Globus pallidus (tissue), 1 donor: ENCODE results near the gene VOPP1.
A peak's percentile ranks its signal among the peaks of the same experiment; 100 is the strongest.
"Not testable (repeated sequence)": the region's sequence is repeated elsewhere in the genome, so short reads cannot be mapped to it uniquely, and the experiment has no call there.

Source experiments
- DNase-seq: peaks from one replicate; pipeline ENCODE4 v3.0.0-alpha.2; 2015; ENCODE audit warnings: low spot score

VOPP1 gene

GRCh38 chr7:55510206-55510605 lies 62.1 kb downstream of the VOPP1 start:
- not testable (repeated sequence) for DNase-seq

DNA sequence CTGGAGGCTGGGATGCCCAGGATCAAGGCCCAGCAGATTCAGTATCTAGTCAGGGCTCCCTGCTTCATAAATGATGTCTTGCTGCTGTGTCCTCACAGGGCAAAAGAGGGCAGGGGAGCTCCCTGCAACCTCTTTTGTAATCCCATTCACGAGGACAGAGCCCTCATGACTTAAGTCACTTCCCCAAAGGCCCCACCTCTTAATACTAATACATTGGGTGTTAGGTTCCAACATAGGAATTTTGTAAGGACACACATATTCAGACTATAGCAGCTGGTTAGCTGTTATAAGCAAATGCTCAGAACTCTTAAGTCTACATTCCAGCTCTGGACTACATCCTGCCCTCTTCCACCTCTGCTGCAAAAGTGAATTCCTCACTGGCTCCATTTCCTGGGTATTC lies 63.0 kb downstream of the VOPP1 start:
- no peak for DNase-seq

GRCh38 chr7:55508221-55509011 lies 63.9 kb downstream of the VOPP1 start:
- no peak for DNase-seq

DNA sequence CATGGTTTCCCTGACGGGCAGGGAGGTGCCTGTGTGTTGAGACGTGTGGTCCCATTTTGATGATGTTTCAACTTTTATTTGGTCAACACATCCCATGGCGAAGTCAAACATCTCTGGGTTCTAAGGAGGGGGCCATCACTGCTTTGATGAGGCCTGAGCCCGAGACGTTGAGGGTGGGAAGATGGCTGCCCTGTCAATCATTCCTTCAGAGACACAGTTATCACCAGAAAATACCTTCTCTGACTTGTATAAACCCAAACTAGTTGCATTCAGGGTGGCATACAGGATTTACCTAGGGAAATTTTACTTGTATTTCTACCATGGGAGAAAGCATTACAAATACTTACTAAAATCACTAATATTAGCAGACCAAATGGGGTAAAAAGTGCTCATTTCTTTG lies 64.6 kb downstream of the VOPP1 start:
- no peak for DNase-seq

- no peak for DNase-seq
Measured at GRCh38 chr7:55504967-55505658, 67.2 kb downstream of the VOPP1 start.

- no peak for DNase-seq
Measured at GRCh38 chr7:55504093-55504859, 68.0 kb downstream of the VOPP1 start.

DNA sequence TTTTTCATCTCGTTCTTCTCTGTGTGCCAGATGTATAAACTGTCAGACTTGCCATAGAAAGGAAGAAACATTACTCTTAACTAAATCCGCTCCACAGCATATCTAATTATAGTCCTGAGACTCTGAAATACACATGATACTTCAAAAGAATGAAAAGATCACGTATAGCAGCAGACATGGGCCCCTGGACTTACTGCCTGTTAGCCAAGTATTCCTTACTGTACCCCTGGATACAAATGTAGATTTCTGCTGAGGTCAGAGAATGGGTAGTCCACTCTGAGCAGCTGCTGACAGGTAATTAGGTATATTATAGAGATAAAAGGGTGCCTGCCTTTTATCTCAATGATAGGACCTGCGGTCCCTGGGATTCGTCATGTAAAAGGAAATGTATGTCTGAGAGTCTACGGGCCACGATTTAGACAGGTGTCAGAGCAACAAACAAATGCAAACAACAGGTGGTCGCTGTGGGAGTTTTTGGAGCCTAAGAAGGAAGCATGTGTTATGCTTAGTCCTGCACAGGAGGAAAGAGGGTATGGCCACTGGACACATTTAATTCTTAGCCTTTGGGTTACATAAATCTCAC lies 69.4 kb downstream of the VOPP1 start:
- no peak for DNase-seq

GRCh38 chr7:55502124-55502857 lies 70.0 kb downstream of the VOPP1 start:
- DNase-seq = peak; percentile 39

DNA sequence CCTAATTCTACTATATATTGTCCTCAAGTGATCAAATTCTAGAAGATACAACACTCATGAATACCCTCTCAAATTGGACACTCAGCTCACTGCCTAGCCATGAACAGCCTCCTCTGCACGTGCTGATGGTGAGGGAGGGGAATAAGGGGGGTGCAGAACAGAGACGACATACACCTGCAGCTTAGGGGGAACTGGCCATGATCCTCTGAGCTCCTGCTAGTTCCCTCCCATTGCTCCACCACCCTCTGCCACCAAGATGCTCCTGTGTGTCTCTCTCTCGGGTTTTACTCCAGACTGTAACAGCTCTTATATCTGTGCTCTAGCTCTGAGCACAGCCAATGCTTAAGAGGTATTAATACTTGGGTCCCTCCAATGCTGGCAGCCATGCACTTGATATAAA lies 70.7 kb downstream of the VOPP1 start:
- DNase-seq = no peak

DNA sequence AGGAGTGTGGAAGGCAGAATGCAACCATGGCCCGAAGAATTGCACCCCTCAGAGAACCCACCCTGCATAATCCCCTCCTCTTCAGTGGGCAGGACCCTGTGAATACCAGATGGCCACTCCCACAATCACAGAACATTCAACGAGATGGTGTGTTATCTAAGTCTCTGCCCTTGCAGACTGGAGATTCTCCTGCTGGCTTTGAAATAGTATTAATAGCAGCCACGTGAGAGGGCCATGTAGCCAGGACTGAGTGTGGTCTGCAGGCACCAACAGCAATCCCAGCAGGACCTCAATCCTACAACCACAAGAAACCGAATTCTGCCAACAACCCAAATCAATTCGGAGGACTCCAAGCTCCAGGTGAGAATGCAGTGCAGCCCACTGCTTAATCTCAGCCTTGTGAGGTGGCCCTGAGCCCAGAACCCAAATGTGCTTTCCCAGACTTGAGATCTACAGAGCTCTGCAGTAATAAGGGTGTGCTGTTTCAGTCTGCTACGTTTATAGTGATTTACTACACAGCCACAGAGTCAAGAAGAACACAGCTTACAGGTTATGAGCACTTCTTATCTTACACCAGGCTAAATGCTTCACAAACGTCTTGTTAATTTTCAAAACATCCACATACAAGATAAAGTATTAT lies 72.1 kb downstream of the VOPP1 start:
- DNase-seq = no peak

- DNase-seq = no peak
Measured at GRCh38 chr7:55499591-55499990, 72.7 kb downstream of the VOPP1 start.

- no peak for DNase-seq
Measured at GRCh38 chr7:55498770-55499169, 73.5 kb downstream of the VOPP1 start.

DNA sequence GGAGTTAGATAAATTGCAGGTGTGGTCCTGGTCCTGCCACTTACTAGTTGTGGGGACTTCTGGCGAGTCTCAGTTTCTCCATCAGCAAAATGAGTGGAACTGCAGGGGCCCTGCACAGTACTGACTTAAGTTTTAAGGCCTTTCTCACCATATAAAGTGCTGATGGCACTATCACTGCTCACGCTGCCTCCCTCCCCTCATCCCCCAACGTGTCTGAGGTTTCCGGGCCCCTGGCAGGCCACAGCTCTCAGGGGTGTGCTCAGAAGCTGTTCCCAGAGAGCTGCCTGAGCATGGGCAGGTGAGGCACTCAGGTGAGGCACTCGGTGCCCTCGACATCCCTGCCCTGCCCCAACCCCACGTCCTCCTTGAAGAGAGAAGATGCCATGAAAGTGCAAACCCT lies 74.2 kb downstream of the VOPP1 start:
- DNase-seq = no peak

DNA sequence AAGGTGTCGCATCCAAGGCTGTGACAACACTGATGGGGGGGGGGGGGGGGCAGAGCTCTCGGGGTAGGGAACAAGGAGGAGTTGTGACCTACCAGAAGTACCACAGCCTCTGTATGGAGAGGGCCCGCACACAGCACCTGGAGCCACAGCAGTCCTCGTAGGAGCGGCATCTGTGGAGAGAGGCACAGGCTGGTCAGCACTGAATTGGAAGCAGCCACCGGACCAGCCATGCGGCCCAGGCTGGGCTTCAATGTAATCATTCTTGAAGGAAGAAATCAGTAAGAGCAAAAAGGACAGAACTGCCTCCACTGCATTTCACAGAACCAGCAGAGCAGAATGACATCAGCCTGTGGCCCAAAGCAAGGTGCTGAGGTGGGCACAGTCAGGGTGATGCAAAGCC lies 74.8 kb downstream of the VOPP1 start:
- no peak for DNase-seq

DNA sequence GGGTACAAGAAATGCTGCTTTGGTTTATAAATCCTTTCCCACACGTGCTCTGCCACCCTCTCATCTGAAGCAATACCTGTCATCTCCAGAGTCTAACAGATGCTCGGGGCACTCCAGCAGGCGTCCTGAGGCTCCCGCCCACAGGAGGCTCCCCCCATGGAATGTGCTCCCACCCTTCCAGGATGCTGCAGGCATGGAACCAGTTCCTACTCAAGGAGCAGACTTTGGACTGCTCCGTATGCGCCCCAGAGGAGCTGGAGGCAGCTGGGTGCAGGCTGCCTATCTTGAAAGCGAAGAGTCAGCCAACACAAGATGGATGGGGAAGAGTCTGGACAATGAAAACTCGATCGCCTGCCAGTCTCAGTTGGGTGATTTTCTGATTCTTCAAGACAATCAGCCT lies 75.4 kb downstream of the VOPP1 start:
- DNase-seq = no peak

- DNase-seq = no peak
Measured at GRCh38 chr7:55494951-55495350, 77.4 kb downstream of the VOPP1 start.

DNA sequence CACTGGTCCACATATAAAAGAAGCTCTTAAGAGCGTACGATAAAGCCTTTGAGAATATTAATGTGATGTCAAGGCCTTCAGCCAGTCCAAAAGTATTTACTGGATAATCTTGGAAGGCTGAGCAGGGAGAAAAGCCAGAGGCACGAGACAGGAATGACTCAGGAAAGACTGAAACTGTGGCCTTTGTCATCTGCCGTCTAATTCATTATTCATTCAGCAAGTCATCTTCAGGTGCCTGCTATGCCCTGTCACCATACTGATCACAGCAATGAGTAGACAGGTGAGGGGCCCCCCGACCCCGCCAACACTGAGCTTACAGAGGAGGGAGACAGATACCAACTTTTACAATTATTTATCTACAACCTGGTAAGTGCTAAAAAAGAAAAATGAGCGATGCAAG lies 78.9 kb downstream of the VOPP1 start:
- no peak for DNase-seq

GRCh38 chr7:55491346-55491745 lies 81.0 kb downstream of the VOPP1 start:
- no peak for DNase-seq

DNA sequence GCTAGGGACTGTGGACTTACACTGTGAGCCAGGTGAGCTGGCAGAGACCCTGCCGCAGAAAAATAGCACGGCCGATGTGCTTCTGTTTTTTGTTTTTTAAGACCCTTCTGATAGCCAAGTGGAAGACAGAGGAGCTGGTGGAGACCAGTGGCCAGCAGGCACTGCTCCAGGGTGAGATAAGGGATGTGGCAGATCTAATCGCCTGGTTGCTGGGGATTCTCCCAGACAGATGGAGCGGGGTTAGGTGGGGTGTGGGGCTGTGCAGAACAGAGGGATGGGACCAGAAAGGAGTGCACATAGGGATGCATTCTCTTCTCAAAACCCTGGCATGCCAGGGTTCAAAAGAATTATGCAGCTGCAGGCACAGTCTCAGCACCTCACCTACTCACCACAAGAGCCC lies 82.2 kb downstream of the VOPP1 start:
- no peak for DNase-seq

- DNase-seq = no peak
Measured at GRCh38 chr7:55489552-55489951, 82.8 kb downstream of the VOPP1 start.

DNA sequence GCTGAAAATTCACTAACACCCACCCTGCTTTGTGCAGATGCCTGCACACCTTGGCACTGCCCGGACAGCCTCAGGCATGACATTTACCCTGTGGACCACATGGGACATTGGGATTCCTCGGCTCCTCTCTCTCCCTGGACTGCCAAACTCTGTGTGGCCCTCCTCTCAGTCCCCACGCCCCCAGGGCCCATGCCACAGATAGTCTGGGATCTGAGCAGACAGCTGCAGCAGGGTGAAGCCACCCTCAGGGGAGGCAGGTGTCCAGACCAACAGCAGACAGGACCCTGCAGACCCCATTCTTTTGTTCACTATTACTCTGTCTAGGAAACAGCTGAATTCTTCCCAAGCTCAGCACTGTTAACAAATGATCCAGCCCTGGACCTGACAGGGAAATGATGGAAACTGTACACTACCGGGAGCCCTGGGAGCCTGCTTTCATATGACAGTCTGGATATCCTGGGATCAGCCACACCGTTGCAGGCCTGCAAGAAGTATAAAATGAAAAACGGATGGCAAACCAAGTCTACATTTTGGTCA lies 83.4 kb downstream of the VOPP1 start:
- DNase-seq = no peak
